ENCODE results near the gene SLC35A3.
"Not testable (repeated sequence)": the region's sequence is repeated elsewhere in the genome, so short reads cannot be mapped to it uniquely, and the experiment has no call there.

SLC35A3 gene

GRCh38 chr1:100039591-100039990 is 69.8 kb downstream of the SLC35A3 start:
- TF ChIP-seq CTCF (conservative IDR thresholded peaks at IDR 0.05; ENCODE audit: low read length): no peak
- peak overlapping the region; percentile 84 for H3K4me3 ChIP-seq (ENCODE audit: low read length)
- DNase-seq (ENCODE audit: low read depth): no peak

GRCh38 chr1:100045206-100045605 is 75.4 kb downstream of the SLC35A3 start:
- TF ChIP-seq CTCF (conservative IDR thresholded peaks at IDR 0.05; ENCODE audit: low read length): no peak
- no peak overlapping the region for H3K4me3 ChIP-seq (ENCODE audit: low read length)
- no peak for DNase-seq (ENCODE audit: low read depth)

GRCh38 chr1:100047235-100047708 is 77.5 kb downstream of the SLC35A3 start:
- DNase-seq (ENCODE audit: low read depth); H3K4me3 ChIP-seq (ENCODE audit: low read length): not testable (repeated sequence)

- H3K4me3 ChIP-seq (ENCODE audit: low read length): no peak overlapping the region
- TF ChIP-seq CTCF (conservative IDR thresholded peaks at IDR 0.05; ENCODE audit: low read length): no peak
- no peak for DNase-seq (ENCODE audit: low read depth)
Observed at GRCh38 chr1:100050139-100050538, 80.3 kb downstream of the SLC35A3 start.

GRCh38 chr1:100051401-100051800 is 81.6 kb downstream of the SLC35A3 start:
- no peak for DNase-seq (ENCODE audit: low read depth)
- TF ChIP-seq CTCF (conservative IDR thresholded peaks at IDR 0.05; ENCODE audit: low read length): no peak

GRCh38 chr1:100051893-100052292 is 82.1 kb downstream of the SLC35A3 start:
- no peak overlapping the region for H3K4me3 ChIP-seq (ENCODE audit: low read length)
- no peak for TF ChIP-seq CTCF (conservative IDR thresholded peaks at IDR 0.05; ENCODE audit: low read length)
- DNase-seq (ENCODE audit: low read depth): no peak

More at GRCh38 chr1:100051401-100051800, 81.6 kb downstream of the SLC35A3 start:
- H3K4me3 ChIP-seq (ENCODE audit: low read length): no peak overlapping the region

- DNase-seq (ENCODE audit: low read depth): no peak
- no peak for TF ChIP-seq CTCF (conservative IDR thresholded peaks at IDR 0.05; ENCODE audit: low read length)
- H3K4me3 ChIP-seq (ENCODE audit: low read length): no peak overlapping the region
Observed at GRCh38 chr1:100053119-100053518, 83.3 kb downstream of the SLC35A3 start.

- TF ChIP-seq CTCF (conservative IDR thresholded peaks at IDR 0.05; ENCODE audit: low read length): no peak
- DNase-seq (ENCODE audit: low read depth): no peak
- no peak overlapping the region for H3K4me3 ChIP-seq (ENCODE audit: low read length)
Observed at GRCh38 chr1:100053727-100054126, 83.9 kb downstream of the SLC35A3 start.
